ENCODE results near the gene OR6N2. TPM values are rescaled to one million over a fixed set of nuclear protein-coding genes. Genes with fewer than 3 reads are reported as not detected.

The OR6N2 gene
- total RNA-seq, 1 experiment from 2014 or later, result not detected

- Mint-ChIP-seq H3K36me3 (ENCODE audit: insufficient read depth, unreplicated experiment) (no peaks in the 10 kb centered on the region), H3K9me3 (ENCODE audit: unreplicated experiment) (no peaks in the 10 kb centered on the region), H3K4me3 (ENCODE audit: unreplicated experiment) (no peak overlapping the region), H3K27me3 (ENCODE audit: insufficient read depth, unreplicated experiment) (no peaks in the 10 kb centered on the region), H3K4me1 (ENCODE audit: low read depth, unreplicated experiment) (no peaks in the 10 kb centered on the region), H3K27ac (ENCODE audit: unreplicated experiment) (no peak overlapping the region)
- BruUV-seq (replicated peaks), result no TSS peak
- CTCF ChIA-PET, result no interaction called here
- POLR2A ChIA-PET, result no interaction called here
- H3K9me3 ChIP-seq, result no peaks in the 10 kb centered on the region
- H3K4me1 ChIP-seq, result no peaks in the 10 kb centered on the region
- intact Hi-C loops (cut with micrococcal nuclease; ENCODE audit: unreplicated experiment), result no loop called here
- no peak for TF ChIP-seq CTCF (IDR thresholded peaks at IDR 0.05; ENCODE audit: insufficient read depth in 1 of 2, low read depth in 1 of 2, low read length in 1 of 2, severe bottlenecking in 1 of 2, unreplicated experiment in 1 of 2)
- no peaks in the 10 kb centered on the region for H3K27me3 ChIP-seq (replicated peaks; ENCODE audit: control insufficient read depth, insufficient read depth, low read length)
- H3K36me3 ChIP-seq (ENCODE audit: control insufficient read depth, insufficient read depth, low read length), result no peaks in the 10 kb centered on the region
- DNase-seq, result no peak
- no peak overlapping the region for H3K4me3 ChIP-seq (ENCODE audit: low read depth, low read length)
Observed at GRCh38 chr1:158819461-158820443, 38.7 kb upstream of the OR6N2 start.

GRCh38 chr1:158818975-158819431, 38.0 kb upstream of the OR6N2 start:
- Mint-ChIP-seq H3K4me1 (ENCODE audit: low read depth, unreplicated experiment) (no peaks in the 10 kb centered on the region), H3K27ac (ENCODE audit: unreplicated experiment) (no peak overlapping the region), H3K27me3 (ENCODE audit: insufficient read depth, unreplicated experiment) (no peaks in the 10 kb centered on the region), H3K9me3 (ENCODE audit: unreplicated experiment) (no peaks in the 10 kb centered on the region), H3K4me3 (ENCODE audit: unreplicated experiment) (no peak overlapping the region), H3K36me3 (ENCODE audit: insufficient read depth, unreplicated experiment) (no peaks in the 10 kb centered on the region)
- Histone ChIP-seq H3K27me3 (replicated peaks; ENCODE audit: control insufficient read depth, insufficient read depth, low read length) (no peaks in the 10 kb centered on the region), H3K4me3 (ENCODE audit: low read depth, low read length) (no peak overlapping the region), H3K9me3 (no peaks in the 10 kb centered on the region), H3K36me3 (ENCODE audit: control insufficient read depth, insufficient read depth, low read length) (no peaks in the 10 kb centered on the region), H3K4me1 (no peaks in the 10 kb centered on the region)
- ChIA-PET CTCF (no interaction called here), POLR2A (no interaction called here)
- no peak for TF ChIP-seq CTCF (IDR thresholded peaks at IDR 0.05; ENCODE audit: insufficient read depth in 1 of 2, low read depth in 1 of 2, low read length in 1 of 2, severe bottlenecking in 1 of 2, unreplicated experiment in 1 of 2)
- DNase-seq, result no peak
- intact Hi-C loops (cut with micrococcal nuclease; ENCODE audit: unreplicated experiment), result no loop called here
- BruUV-seq (replicated peaks), result no TSS peak

- Mint-ChIP-seq H3K36me3 (ENCODE audit: insufficient read depth, unreplicated experiment) (no peaks in the 10 kb centered on the region), H3K4me3 (ENCODE audit: unreplicated experiment) (no peak overlapping the region), H3K9me3 (ENCODE audit: unreplicated experiment) (no peaks in the 10 kb centered on the region), H3K4me1 (ENCODE audit: low read depth, unreplicated experiment) (no peaks in the 10 kb centered on the region), H3K27ac (ENCODE audit: unreplicated experiment) (no peak overlapping the region), H3K27me3 (ENCODE audit: insufficient read depth, unreplicated experiment) (no peaks in the 10 kb centered on the region)
- Histone ChIP-seq H3K36me3 (ENCODE audit: control insufficient read depth, insufficient read depth, low read length) (no peaks in the 10 kb centered on the region), H3K27me3 (replicated peaks; ENCODE audit: control insufficient read depth, insufficient read depth, low read length) (no peaks in the 10 kb centered on the region), H3K4me1 (no peaks in the 10 kb centered on the region), H3K4me3 (ENCODE audit: low read depth, low read length) (no peak overlapping the region), H3K9me3 (no peaks in the 10 kb centered on the region)
- no TSS peak for BruUV-seq (replicated peaks)
- no peak for TF ChIP-seq CTCF (IDR thresholded peaks at IDR 0.05; ENCODE audit: insufficient read depth in 1 of 2, low read depth in 1 of 2, low read length in 1 of 2, severe bottlenecking in 1 of 2, unreplicated experiment in 1 of 2)
- intact Hi-C loops (cut with micrococcal nuclease; ENCODE audit: unreplicated experiment), result no loop called here
- CTCF ChIA-PET, result no interaction called here
- POLR2A ChIA-PET, result no interaction called here
- no peak for DNase-seq
Observed at GRCh38 chr1:158818560-158818959, 37.6 kb upstream of the OR6N2 start.

Measured in Caco-2 (cell line).